Measurements from ENCODE around the gene LRRC71. TPM values are rescaled to one million over a fixed set of nuclear protein-coding genes. Genes with fewer than 3 reads are reported as not detected.

Gene LRRC71
- total and polyA plus RNA-seq, 2 of the 8 experiments (the other 6 are each of a cell fraction or from before 2014, with no cell fraction given) = 0.05 TPM; not detected in 1

DNA sequence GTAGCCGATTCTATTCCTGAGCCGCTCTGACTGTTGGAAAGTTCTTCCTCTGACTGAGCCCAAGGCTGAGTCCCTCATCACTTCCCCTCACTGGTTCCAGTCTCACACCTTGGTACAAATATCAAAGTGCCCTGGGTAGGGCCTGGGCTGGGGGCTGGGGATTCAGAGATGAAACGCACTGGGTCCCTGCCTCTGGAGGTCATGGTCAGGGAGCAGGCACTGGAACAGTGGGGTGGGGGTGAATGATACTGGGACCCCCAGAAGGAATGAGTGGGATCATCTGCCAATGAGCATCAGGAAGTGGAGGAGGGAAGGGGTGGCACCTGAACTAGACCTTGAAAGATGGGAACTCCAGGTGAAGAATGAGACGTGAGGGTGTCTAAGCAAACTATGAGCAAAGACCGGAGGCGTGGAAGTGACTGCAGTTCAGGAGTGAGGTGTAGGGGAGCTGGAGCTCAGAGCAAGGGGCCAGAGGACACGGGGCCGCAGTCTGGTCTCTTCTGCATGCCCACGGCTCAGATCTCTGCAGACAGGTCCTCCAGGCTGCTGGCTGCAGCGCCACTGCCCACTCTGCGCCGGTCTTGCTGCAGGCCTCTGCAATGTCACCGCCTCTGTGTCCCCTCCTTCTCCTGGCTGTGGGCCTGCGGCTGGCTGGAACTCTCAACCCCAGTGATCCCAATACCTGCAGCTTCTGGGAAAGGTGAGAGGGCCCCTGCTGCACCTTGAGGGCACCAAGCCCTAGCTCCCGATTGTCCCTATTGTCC lies 16.9 kb upstream of the LRRC71 start:
- H4K91ac ChIP-seq (replicated peaks; ENCODE audit: insufficient read length, low read length) = no peak overlapping the region
- no peak overlapping the region for H4K8ac ChIP-seq (ENCODE audit: extremely low read depth, insufficient read depth, low read length)
- H2AK5ac ChIP-seq (ENCODE audit: low read depth, low read length) = no peak overlapping the region
- H3K56ac ChIP-seq (replicated peaks; ENCODE audit: insufficient read length, low read depth, low read length) = no peak overlapping the region
- FAIRE-seq = no peak
- no peak overlapping the region for H3K4me2 ChIP-seq (ENCODE audit: insufficient read depth in 1 of 2, low read depth in 2 of 2, low read length in 2 of 2)
- no peak overlapping the region for H3K4ac ChIP-seq (replicated peaks; ENCODE audit: insufficient read length, low read depth, low read length)
- no peak for DNase-seq (ENCODE audit: low read depth in 1 of 2, low spot score in 2 of 2)
- H3K36me3 ChIP-seq (ENCODE audit: control insufficient read depth in 2 of 4, insufficient read depth in 4 of 4, low read length in 3 of 4) = no peaks in the 10 kb centered on the region
- H2BK5ac ChIP-seq (ENCODE audit: low read depth, low read length) = no peak overlapping the region
- 86% methylated on average over 15 of the region's 15 CpGs; no CpG with 5 or more reads in 1 of the 2 experiments for WGBS, 2 experiments (ENCODE audit: extremely low coverage in 1 of 2, insufficient coverage in 1 of 2, insufficient read length in 1 of 2, insufficient replicate concordance in 2 of 2, low coverage in 1 of 2, low lambda C conversion rate in 2 of 2, missing lambda C conversion rate in 1 of 2)
- H3K9ac ChIP-seq (replicated peaks in 1 of 4; ENCODE audit: extremely low read depth in 1 of 4, low read depth in 3 of 4, low read length in 3 of 4) = no peak overlapping the region
- peaks cover 0 to 4% of the 10 kb centered on the region in 2 experiments; a peak in 1 of 4 replicates for H3K9me3 ChIP-seq (ENCODE audit: insufficient read depth in 2 of 2, low read depth in 1 of 2, low read length in 1 of 2)
- no peak overlapping the region for H3K4me3 ChIP-seq (ENCODE audit: extremely low read depth in 1 of 4, insufficient read depth in 2 of 4, low read depth in 3 of 4, low read length in 4 of 4)
- H3K14ac ChIP-seq (ENCODE audit: insufficient read length) = no peak overlapping the region
- POLR2A ChIA-PET (ENCODE audit: partially characterized antibody) = interaction anchor here (0.6 to 0.8 kb wide), 2 partner anchors 43 to 161 kb away, joined by 3 read pairs; partner anchors contain the start of gene NTRK1
- H2AFZ ChIP-seq (ENCODE audit: low read length) = no peak overlapping the region
- CTCF ChIA-PET (ENCODE audit: partially characterized antibody) = interaction anchor here (0.6 to 2.4 kb wide), 7 partner anchors 10 to 67 kb away, joined by 3 to 13 read pairs (median 4); partner anchors contain the start of gene PEAR1
- H3K23me2 ChIP-seq (ENCODE audit: low read depth, low read length) = no peaks in the 10 kb centered on the region
- no peak overlapping the region for H4K5ac ChIP-seq (ENCODE audit: insufficient read length, low read depth, low read length)
- no peak overlapping the region for H3K27ac ChIP-seq (ENCODE audit: low read depth, low read length)
- peaks cover 0 to 4% (median 0%) of the 10 kb centered on the region in 4 experiments; a peak in 3 of 7 replicates for H3K4me1 ChIP-seq (replicated peaks in 1 of 4; ENCODE audit: control insufficient read depth in 3 of 4, insufficient read depth in 4 of 4, low read length in 3 of 4)
- H3K79me2 ChIP-seq (ENCODE audit: control insufficient read depth in 1 of 2, insufficient read depth in 2 of 2, low read length in 2 of 2) = no peaks in the 10 kb centered on the region
- no peak overlapping the region for H3K23ac ChIP-seq (ENCODE audit: insufficient read length)
- H2BK15ac ChIP-seq (ENCODE audit: low read length) = no peak overlapping the region
- no peaks in the 10 kb centered on the region for H4K20me1 ChIP-seq (replicated peaks in 1 of 2; ENCODE audit: control insufficient read depth in 1 of 2, insufficient read depth in 2 of 2, low read length in 2 of 2)
- no peak overlapping the region for H2BK20ac ChIP-seq (ENCODE audit: low read length)
- no peak overlapping the region for H3K18ac ChIP-seq (ENCODE audit: extremely low read depth, low read length)
- H2BK120ac ChIP-seq (replicated peaks; ENCODE audit: low read depth, low read length) = no peak overlapping the region
- H2BK12ac ChIP-seq (ENCODE audit: low read depth, low read length) = no peak overlapping the region
- H3K27me3 ChIP-seq (replicated peaks in 1 of 4; ENCODE audit: control insufficient read depth in 3 of 4, extremely low read depth in 1 of 4, insufficient read depth in 3 of 4, low read length in 3 of 4) = peaks cover 0 to 5% (median 2%) of the 10 kb centered on the region in 4 experiments; a peak in 4 of 7 replicates
- no peaks in the 10 kb centered on the region for H3K79me1 ChIP-seq (ENCODE audit: low read depth, low read length)
- no peak for TF ChIP-seq HDAC6 (IDR thresholded peaks at IDR 0.05; ENCODE audit: low read depth, low read length)
- no peak for TF ChIP-seq POLR2AphosphoS5 (IDR thresholded peaks at IDR 0.05; ENCODE audit: low read depth, low read length)
- TF ChIP-seq SAP30 (IDR thresholded peaks at IDR 0.05; ENCODE audit: insufficient read depth, insufficient replicate concordance, low read length) = no peak
- no peak for TF ChIP-seq CHD1 (IDR thresholded peaks at IDR 0.05; ENCODE audit: low read depth, low read length)
